GM21786 (cell line): ENCODE data around the gene DNAJB13.
A peak's percentile ranks its signal among the peaks of the same experiment; 100 is the strongest.
"Not testable (repeated sequence)": the region's sequence is repeated elsewhere in the genome, so short reads cannot be mapped to it uniquely, and the experiment has no call there.

Source experiments
- ATAC-seq: cut with Tn5 transposase; IDR thresholded peaks from one replicate; pipeline ENCODE4 v1.9.1; 2021; ENCODE audit not compliant: unreplicated experiment

DNAJB13 gene

DNA sequence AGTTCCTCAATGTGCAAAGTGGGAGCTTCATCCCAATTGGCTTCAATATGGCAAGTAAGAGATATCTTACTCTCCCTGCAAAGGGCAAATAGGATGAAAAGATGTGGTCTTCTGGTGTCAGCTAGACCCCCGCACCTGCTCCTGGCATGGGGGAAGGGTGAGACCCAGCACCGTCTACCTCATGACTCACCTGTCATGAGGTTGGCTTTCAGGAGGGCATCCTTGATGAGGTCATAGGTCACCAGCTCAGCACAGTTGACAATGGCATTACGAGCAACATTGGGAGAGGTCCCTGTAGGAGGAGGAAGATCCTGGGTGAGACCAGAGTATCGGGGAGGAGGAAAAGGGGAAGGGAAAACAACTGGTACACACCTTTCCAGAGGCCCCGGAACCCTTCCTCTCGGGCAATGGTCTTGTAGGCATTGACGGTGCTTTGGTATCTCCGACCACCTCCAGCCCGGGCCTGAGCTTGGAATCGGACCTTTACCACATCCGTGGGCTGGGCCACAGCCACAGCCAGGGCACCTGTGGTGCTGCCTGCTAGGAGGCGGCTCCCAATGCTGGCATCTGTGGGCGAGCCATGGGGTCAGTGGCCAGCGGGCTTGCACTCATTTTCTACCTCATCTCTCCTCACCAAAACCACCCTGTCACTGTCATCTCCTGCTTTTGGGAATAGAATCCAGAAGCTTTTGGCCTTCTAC lies 25.8 kb downstream of the DNAJB13 start:
- ATAC-seq: no peak

GRCh38 chr11:73977856-73978519 lies 27.2 kb downstream of the DNAJB13 start:
- ATAC-seq: no peak

- ATAC-seq: no peak
These were observed 27.8 kb downstream of the DNAJB13 start for GRCh38 chr11:73978576-73979086.

DNA sequence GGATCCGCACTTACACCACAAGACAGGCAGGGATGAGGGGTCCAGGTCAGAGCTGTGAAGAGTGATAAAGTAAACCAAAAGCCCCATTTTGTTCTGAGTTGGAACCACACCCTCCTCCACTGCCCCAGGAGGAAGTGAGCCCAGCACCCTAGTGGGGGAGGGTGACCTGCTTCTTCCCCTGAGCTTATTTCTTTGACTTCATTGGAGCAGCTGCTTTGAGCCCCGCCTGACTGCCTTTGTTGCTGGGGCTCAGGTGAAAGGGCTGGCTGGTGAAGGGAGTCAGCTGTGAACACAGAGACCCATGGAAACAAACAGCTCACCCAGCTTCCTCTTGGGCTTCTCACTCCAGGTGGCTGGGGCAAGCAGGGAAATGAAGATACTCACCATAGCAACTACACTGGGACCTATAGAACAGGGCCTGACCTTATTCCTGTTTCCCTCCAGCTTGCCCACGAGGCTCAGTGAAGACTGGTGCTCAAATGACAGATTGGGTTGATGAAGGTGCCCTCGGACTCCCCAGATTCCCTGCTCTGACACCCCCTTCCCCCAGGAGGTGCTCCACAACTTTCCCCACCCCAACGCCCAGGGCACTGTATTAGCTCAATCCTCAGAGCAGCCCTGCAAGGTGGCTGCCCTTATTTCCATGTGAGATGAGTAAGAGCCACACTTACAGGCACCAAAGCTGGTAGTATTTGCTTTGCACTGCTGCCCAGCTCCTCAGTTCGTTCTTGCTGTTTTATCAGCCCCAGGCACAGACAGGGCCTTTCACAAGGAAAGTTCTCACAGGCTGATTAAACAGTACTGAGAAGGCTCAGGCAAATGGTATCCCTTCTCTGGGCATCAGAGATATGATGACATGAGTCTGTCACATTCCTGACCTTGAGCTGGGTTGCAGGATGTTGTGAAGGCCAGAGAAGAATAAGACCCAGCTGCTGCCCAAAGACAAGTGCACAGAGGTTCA lies 29.5 kb downstream of the DNAJB13 start:
- peak; percentile 48 for ATAC-seq

DNA sequence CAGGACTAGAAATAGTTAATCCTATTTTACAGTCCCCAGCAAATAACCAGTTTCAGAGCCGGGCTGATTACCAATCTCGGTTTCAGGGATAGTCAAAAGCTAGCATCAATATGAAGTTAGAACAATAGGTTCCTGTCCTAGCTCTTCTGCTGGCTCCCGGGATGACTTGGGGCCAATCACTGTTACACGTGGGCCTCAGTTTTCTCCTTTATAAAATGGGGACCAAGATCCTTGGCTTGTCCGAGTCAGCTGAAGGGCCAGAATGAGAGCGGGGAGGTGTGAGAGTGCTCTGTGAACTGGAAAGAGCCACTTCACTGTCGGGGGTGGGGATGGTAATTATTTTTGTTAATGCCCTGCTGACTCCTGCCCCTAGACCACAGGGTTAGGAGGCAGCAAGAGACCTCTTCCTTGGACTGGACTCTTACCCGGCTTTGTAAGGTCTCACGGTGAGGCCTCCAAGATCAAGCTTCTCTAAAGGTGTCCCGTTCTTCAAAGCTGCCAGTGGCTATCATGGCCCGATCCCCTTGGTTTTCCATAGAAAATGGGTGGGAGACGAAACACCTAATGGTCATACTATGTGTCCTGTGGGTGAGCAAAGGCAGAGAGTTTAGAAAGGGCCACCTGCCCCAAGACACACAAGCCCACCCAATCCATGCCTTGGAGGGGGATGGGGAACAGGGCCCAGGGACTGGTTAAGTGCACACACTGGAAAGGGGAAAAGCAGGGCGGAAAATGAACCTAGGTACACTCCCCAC lies 30.4 kb downstream of the DNAJB13 start:
- ATAC-seq: no peak

GRCh38 chr11:73982595-73982989 lies 31.8 kb downstream of the DNAJB13 start, which contains the start of gene UCP2:
UCP2 (minus strand) TSS chr11:73982843; CDS start chr11:73978378, 4,465 bp downstream.
- ATAC-seq: peak; percentile 42

GRCh38 chr11:73982990-73983740 lies 32.3 kb downstream of the DNAJB13 start:
- peak; percentile 61 for ATAC-seq

- no peak for ATAC-seq
These were observed 33.1 kb downstream of the DNAJB13 start for GRCh38 chr11:73983741-73984538.

GRCh38 chr11:73985661-73986060 lies 34.8 kb downstream of the DNAJB13 start:
- not testable (repeated sequence) for ATAC-seq

- ATAC-seq: no peak
These were observed 37.4 kb downstream of the DNAJB13 start for GRCh38 chr11:73988227-73988626.

GRCh38 chr11:73989156-73989555 lies 38.3 kb downstream of the DNAJB13 start:
- no peak for ATAC-seq

GRCh38 chr11:73990730-73991129 lies 39.9 kb downstream of the DNAJB13 start:
- ATAC-seq: no peak

DNA sequence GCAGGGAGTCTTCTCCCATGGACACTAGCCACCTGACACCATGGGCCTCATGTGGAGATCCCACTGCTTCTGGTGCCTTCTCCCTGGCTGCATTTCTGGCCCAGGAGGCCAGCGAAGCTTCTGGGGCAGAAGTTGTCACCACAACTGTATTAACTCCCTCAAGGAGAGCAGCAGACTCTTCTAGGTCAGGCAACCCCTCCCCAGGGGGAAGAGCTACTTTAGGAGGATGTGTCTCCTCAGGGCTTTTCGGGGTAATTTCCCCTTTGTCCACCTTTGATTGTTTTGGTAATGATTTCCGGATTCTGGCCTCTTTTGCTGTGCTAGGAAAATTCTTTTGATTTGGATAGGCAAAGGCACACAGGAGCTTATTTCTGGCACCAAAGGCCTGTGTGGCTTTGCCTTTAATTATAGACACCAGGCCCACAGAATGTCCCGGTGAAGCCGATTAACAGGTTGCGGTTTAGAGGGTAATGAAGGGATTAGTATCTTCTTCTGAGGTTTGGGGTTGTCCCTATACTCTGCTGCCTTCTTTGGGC lies 40.7 kb downstream of the DNAJB13 start:
- peak; percentile 63 for ATAC-seq

DNA sequence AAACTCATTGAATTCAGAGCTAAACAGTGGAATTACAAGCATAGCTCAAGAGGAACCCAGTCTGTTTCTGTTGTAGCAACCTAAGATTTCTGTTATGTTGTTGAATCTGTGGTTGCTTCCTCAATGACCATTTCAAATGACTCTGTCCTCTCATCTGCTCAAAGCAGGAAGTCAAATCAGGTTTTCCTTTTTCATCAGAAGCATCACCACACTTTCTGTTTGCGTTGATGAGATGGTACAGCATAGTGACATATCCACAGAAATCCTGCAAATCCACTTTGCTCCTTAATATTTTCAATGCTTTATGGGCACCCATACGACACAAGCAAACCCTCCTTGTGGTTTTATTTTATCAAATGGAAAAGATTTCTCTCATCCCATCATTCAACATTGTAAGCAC lies 44.4 kb downstream of the DNAJB13 start:
- peak; percentile 54 for ATAC-seq

DNA sequence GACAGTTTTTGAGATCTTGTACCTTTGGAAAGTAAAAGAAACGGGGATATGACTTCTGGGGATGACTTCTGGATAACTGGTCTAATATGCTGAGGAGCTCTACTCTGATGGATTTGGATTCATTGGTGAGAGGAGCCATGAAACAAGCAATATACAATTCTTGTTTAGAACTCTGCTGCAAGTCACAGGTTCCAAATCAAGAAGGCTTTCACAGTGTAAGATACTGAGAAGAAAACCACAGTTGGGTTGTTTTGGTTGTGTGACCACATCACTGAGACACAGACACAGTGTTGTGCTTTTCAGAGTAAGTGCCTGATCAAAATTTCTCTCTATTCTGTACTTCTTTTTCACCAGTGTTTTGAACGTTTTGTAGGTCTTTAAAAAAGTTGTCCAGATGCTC lies 44.9 kb downstream of the DNAJB13 start:
- peak; percentile 40 for ATAC-seq

- ATAC-seq: no peak
These were observed 45.4 kb downstream of the DNAJB13 start for GRCh38 chr11:73996161-73996747.

- ATAC-seq: no peak
These were observed 46.4 kb downstream of the DNAJB13 start for GRCh38 chr11:73997120-73997770.
